Measurements from ENCODE around the gene CXCL1. TPM values are rescaled to one million over a fixed set of nuclear protein-coding genes. Genes with fewer than 3 reads are reported as not detected.
A peak's percentile ranks its signal among the peaks of the same experiment; 100 is the strongest.

CXCL1 gene
- total RNA-seq, 1 experiment from 2014 or later: 0.45 TPM

GRCh38 chr4:73917081-73917501, 47.9 kb downstream of the CXCL1 start:
- POLR2A ChIA-PET (ENCODE audit: low non-redundant PET): no interaction called here
- peak; percentile 22 for DNase-seq (ENCODE audit: low spot score)
- no peak overlapping the region for H3K27ac ChIP-seq (ENCODE audit: low read depth, low read length, poor library complexity, severe bottlenecking)
- CTCF ChIA-PET: no interaction called here
- no TSS peak for BruUV-seq (replicated peaks)
- no peaks in the 10 kb centered on the region for H3K36me3 ChIP-seq (ENCODE audit: insufficient read depth, low read length, poor library complexity, severe bottlenecking)
- H3K9me3 ChIP-seq (ENCODE audit: low read depth, low read length, poor library complexity, severe bottlenecking): no peaks in the 10 kb centered on the region
- no peak overlapping the region for H3K4me3 ChIP-seq (ENCODE audit: low read depth, low read length, poor library complexity, severe bottlenecking)
- intact Hi-C loops (cut with micrococcal nuclease; ENCODE audit: unreplicated experiment): no loop called here
- H3K4me1 ChIP-seq (ENCODE audit: insufficient read depth, low read length, poor library complexity, severe bottlenecking): no peaks in the 10 kb centered on the region
- TF ChIP-seq EZH2 (IDR thresholded peaks at IDR 0.05; ENCODE audit: borderline replicate concordance, low read depth, low read length, poor library complexity, severe bottlenecking): no peak
- TF ChIP-seq CTCF (conservative IDR thresholded peaks at IDR 0.05; ENCODE audit: low read depth, low read length): no peak
- H3K27me3 ChIP-seq (replicated peaks; ENCODE audit: insufficient read depth, low read depth, low read length, poor library complexity): no peaks in the 10 kb centered on the region

- no TSS peak for BruUV-seq (replicated peaks)
- no peaks in the 10 kb centered on the region for H3K9me3 ChIP-seq (ENCODE audit: low read depth, low read length, poor library complexity, severe bottlenecking)
- H3K4me1 ChIP-seq (ENCODE audit: insufficient read depth, low read length, poor library complexity, severe bottlenecking): no peaks in the 10 kb centered on the region
- H3K27me3 ChIP-seq (replicated peaks; ENCODE audit: insufficient read depth, low read depth, low read length, poor library complexity): no peaks in the 10 kb centered on the region
- H3K4me3 ChIP-seq (ENCODE audit: low read depth, low read length, poor library complexity, severe bottlenecking): no peak overlapping the region
- H3K36me3 ChIP-seq (ENCODE audit: insufficient read depth, low read length, poor library complexity, severe bottlenecking): no peaks in the 10 kb centered on the region
- ChIA-PET CTCF (no interaction called here), POLR2A (ENCODE audit: low non-redundant PET) (no interaction called here)
- intact Hi-C loops (cut with micrococcal nuclease; ENCODE audit: unreplicated experiment): no loop called here
- no peak for TF ChIP-seq CTCF (conservative IDR thresholded peaks at IDR 0.05; ENCODE audit: low read depth, low read length)
- no peak for TF ChIP-seq EZH2 (IDR thresholded peaks at IDR 0.05; ENCODE audit: borderline replicate concordance, low read depth, low read length, poor library complexity, severe bottlenecking)
- no peak overlapping the region for H3K27ac ChIP-seq (ENCODE audit: low read depth, low read length, poor library complexity, severe bottlenecking)
- DNase-seq (ENCODE audit: low spot score): no peak
Observed at GRCh38 chr4:73918058-73918457, 48.9 kb downstream of the CXCL1 start.

GRCh38 chr4:73919691-73920090, 50.5 kb downstream of the CXCL1 start:
- no peaks in the 10 kb centered on the region for H3K27me3 ChIP-seq (replicated peaks; ENCODE audit: insufficient read depth, low read depth, low read length, poor library complexity)
- no peak overlapping the region for H3K27ac ChIP-seq (ENCODE audit: low read depth, low read length, poor library complexity, severe bottlenecking)
- H3K4me1 ChIP-seq (ENCODE audit: insufficient read depth, low read length, poor library complexity, severe bottlenecking): no peaks in the 10 kb centered on the region
- TF ChIP-seq CTCF (conservative IDR thresholded peaks at IDR 0.05; ENCODE audit: low read depth, low read length) (no peak), EZH2 (IDR thresholded peaks at IDR 0.05; ENCODE audit: borderline replicate concordance, low read depth, low read length, poor library complexity, severe bottlenecking) (no peak)
- no peak for DNase-seq (ENCODE audit: low spot score)
- intact Hi-C loops (cut with micrococcal nuclease; ENCODE audit: unreplicated experiment): loop anchor here (5.0 to 10.0 kb wide), 2 partner anchors 187 to 325 kb away; no protein-coding TSS in a partner anchor
- CTCF ChIA-PET: no interaction called here
- POLR2A ChIA-PET (ENCODE audit: low non-redundant PET): no interaction called here
- H3K9me3 ChIP-seq (ENCODE audit: low read depth, low read length, poor library complexity, severe bottlenecking): no peaks in the 10 kb centered on the region
- no TSS peak for BruUV-seq (replicated peaks)
- no peaks in the 10 kb centered on the region for H3K36me3 ChIP-seq (ENCODE audit: insufficient read depth, low read length, poor library complexity, severe bottlenecking)
- no peak overlapping the region for H3K4me3 ChIP-seq (ENCODE audit: low read depth, low read length, poor library complexity, severe bottlenecking)

Other genes with a start within 250 kb of the CXCL1 start
- gene RASSF6, start 249.0 kb upstream of the CXCL1 start, total RNA-seq (2021): not detected in 2 replicates
- 2.5 and 2.7 TPM in 2 replicates for gene CXCL8, start 128.8 kb upstream of the CXCL1 start, total RNA-seq (2021)
- 0.28 and 0.56 TPM in 2 replicates for gene CXCL6, start 32.7 kb upstream of the CXCL1 start, total RNA-seq (2021)
- gene PF4V1, start 16.1 kb upstream of the CXCL1 start, total RNA-seq (2021): not detected in 2 replicates
- gene PF4, start 112.6 kb downstream of the CXCL1 start, total RNA-seq (2021): not detected in 2 replicates
- not detected in 2 replicates for gene PPBP, start 118.8 kb downstream of the CXCL1 start, total RNA-seq (2021)
- gene CXCL5, start 129.3 kb downstream of the CXCL1 start, total RNA-seq (2021): not detected in 2 replicates
- 0.24 and 0.50 TPM in 2 replicates for gene CXCL3, start 169.3 kb downstream of the CXCL1 start, total RNA-seq (2021)
- gene CXCL2, start 229.8 kb downstream of the CXCL1 start, total RNA-seq (2021): 0.90 TPM in 1 of 2 replicates, not detected in the other